Thoracic aorta (tissue), 2 donors: Measurements from ENCODE around the gene PRKCZ. TPM values are rescaled to one million over a fixed set of nuclear protein-coding genes. Genes with fewer than 3 reads are reported as not detected.

ENCODE experiments used
- ATAC-seq: fragments of 150-250 bp; one replicate; pipeline ENCODE4 v1.8.0; 2017; ENCODE audit warnings: low read depth; ENCODE audit not compliant: insufficient number of reproducible peaks, low FRiP score
- DNase-seq: peaks from one replicate; pipeline ENCODE4 v3.0.0-alpha.2; 2020; ENCODE audit warnings: low spot score
- H3K27ac ChIP-seq, 2 donors: fragments of 200-600 bp; sonication (generic); 1 replicate in 1 of 2; 2 replicates in 1 of 2; pipeline ENCODE4 v1.5.1; 2016; ENCODE audit warnings: mild to moderate bottlenecking in 2 of 2, moderate library complexity in 2 of 2
- H3K27me3 ChIP-seq: fragments of 200-600 bp; sonication (generic); replicated peaks from 2 replicates; pipeline ENCODE4 v1.6.0; 2016; ENCODE audit warnings: mild to moderate bottlenecking; ENCODE audit not compliant: insufficient read depth
- H3K36me3 ChIP-seq: fragments of 200-600 bp; sonication (generic); one replicate; pipeline ENCODE4 v1.5.1; 2016
- H3K4me1 ChIP-seq, 2 donors: fragments of 200-600 bp; sonication (generic); 1 replicate in 1 of 2; 2 replicates in 1 of 2; pipeline versions ENCODE4 v1.5.1 to v1.6.0; 2016; ENCODE audit warnings: low read depth in 2 of 2, mild to moderate bottlenecking in 1 of 2; ENCODE audit not compliant: control insufficient read depth in 1 of 2
- H3K4me3 ChIP-seq: fragments of 200-600 bp; sonication (generic); 2 replicates; pipeline ENCODE4 v1.5.1; 2016; ENCODE audit warnings: mild to moderate bottlenecking
- H3K9me3 ChIP-seq: fragments of 200-600 bp; sonication (generic); 2 replicates; pipeline ENCODE4 v1.5.1; 2016
- total RNA-seq, 2 donors: library from RNA; depleted of rRNA; stranded (reverse); fragments of >200 nt; gene quantifications; one replicate each; pipeline versions ENCODE4 v1.1.0 to v1.2.3, GENCODE V29; 2016
- TF ChIP-seq, protein P1 (sequence below): fragments of 200-600 bp; sonication (generic); IDR thresholded peaks from one replicate; pipeline ENCODE4 v1.5.1; 2019; ENCODE audit warnings: antibody characterized with exemption

The PRKCZ gene
- total RNA-seq, 2 donors from 2014 or later, result 0.68 TPM; not detected in 1

DNA sequence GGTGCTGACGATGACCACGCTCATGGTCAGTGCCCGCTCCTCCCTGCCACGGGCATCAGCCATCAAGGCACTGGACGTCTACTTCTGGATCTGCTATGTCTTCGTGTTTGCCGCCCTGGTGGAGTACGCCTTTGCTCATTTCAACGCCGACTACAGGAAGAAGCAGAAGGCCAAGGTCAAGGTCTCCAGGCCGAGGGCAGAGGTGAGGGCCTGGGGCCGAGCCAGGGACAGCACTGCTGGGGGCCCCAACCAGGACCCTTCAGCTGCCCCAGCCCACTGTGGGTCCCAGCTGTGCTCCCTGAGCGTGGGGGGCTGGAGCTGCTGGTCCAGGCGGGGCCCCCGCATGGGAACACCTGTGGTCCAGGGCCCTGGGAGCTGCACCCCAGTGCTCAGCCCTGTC, 20.6 kb upstream of the PRKCZ start:
- DNase-seq (no peak), ATAC-seq (no peak)
- Histone ChIP-seq H3K36me3 (no peaks in the 10 kb centered on the region), H3K27ac (no peak overlapping the region), H3K27me3 (no peaks in the 10 kb centered on the region), H3K9me3 (no peaks in the 10 kb centered on the region), H3K4me3 (no peak overlapping the region), H3K4me1 (no peaks in the 10 kb centered on the region)
- TF ChIP-seq, protein P1, sequence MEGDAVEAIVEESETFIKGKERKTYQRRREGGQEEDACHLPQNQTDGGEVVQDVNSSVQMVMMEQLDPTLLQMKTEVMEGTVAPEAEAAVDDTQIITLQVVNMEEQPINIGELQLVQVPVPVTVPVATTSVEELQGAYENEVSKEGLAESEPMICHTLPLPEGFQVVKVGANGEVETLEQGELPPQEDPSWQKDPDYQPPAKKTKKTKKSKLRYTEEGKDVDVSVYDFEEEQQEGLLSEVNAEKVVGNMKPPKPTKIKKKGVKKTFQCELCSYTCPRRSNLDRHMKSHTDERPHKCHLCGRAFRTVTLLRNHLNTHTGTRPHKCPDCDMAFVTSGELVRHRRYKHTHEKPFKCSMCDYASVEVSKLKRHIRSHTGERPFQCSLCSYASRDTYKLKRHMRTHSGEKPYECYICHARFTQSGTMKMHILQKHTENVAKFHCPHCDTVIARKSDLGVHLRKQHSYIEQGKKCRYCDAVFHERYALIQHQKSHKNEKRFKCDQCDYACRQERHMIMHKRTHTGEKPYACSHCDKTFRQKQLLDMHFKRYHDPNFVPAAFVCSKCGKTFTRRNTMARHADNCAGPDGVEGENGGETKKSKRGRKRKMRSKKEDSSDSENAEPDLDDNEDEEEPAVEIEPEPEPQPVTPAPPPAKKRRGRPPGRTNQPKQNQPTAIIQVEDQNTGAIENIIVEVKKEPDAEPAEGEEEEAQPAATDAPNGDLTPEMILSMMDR, result no peak

DNA sequence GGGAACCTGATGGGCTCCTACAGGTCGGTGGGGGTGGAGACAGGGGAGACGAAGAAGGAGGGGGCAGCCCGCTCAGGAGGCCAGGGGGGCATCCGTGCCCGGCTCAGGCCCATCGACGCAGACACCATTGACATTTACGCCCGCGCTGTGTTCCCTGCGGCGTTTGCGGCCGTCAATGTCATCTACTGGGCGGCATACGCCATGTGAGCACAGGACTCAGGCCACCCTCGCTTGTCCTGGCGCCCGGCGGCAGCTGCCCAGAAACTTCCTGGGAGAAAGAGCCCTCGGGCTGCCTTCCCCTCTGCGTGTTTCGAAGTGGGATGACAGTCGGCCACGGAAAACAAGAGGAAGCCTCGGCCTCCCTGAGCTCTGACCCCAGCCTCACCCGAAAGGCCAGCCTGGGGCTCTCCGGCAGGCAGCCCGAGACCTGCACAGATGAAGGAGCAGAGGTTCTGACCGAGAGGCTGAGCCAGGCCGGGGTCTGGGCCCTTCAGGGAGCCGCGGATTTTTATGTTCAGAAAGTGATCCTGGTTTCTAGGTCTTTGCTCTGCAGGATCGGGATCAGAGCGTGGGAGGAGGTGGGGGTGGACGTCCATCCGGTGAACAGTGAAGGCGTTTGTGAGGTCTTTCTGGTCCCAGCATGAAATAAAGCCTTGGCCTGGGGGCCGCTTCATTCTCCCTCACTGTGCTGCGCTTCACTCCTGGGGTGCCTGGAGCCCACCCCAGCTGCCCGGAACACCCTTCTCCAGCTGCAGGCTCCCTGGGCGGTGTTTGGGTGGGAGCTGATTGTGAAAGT, 19.9 kb upstream of the PRKCZ start:
- Histone ChIP-seq H3K36me3 (no peaks in the 10 kb centered on the region), H3K4me3 (no peak overlapping the region), H3K27ac (no peak overlapping the region), H3K27me3 (no peaks in the 10 kb centered on the region), H3K9me3 (no peaks in the 10 kb centered on the region), H3K4me1 (no peaks in the 10 kb centered on the region)
- ATAC-seq (no peak), DNase-seq (no peak)
- TF ChIP-seq, protein P1, result no peak

DNA sequence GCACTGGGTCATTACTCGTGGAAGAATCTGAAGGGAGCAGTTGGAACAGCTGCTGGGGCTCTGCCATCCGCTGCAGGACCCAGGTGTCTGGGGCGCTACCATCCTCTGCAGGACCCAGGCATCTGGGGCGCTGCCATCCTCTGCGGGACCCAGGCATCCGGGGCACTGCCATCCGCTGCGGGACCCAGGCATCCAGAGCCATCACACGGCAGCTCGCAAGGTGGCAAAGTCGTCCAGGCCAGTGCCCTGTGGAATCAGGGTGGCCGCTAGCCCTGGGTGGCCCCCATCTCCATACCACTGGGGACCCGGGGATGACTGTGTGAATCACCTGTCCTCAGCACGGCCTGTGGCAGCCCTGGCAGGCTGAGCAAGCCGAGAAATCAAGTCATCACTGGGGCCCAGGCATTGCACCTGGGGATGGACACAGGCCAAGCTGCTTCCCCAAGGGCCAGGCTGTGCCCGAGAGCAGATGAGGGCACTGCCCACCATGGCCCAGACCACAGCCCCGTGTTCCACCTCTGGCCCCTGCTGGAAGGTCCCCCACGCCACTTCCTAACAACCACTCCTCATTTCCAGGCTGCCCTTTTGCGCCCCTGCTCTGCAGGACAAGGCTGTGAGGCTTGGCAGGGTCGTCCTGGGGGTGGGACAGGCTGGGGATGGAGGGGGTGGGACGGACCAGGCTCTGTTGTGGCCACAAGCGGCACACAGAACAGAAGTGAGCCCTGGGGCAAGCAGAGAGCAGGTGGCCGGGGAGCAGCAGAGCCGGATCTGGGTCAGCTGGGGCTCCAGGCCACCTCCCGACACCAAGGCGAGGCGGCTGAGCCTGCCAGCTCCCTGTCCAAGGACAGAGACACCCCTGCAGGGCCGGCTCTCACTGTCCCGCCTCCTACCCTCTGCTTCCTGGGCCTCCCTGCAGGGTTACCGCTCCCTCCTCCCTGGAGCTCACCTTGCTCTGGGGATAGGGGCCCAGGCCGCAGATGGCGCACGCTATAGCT, 18.4 kb upstream of the PRKCZ start:
- DNase-seq, result no peak
- Histone ChIP-seq H3K4me3 (no peak overlapping the region), H3K27ac (no peak overlapping the region), H3K36me3 (no peaks in the 10 kb centered on the region), H3K9me3 (no peaks in the 10 kb centered on the region), H3K4me1 (no peaks in the 10 kb centered on the region), H3K27me3 (no peaks in the 10 kb centered on the region)
- TF ChIP-seq, protein P1, result no peak
- no peak for ATAC-seq

DNA sequence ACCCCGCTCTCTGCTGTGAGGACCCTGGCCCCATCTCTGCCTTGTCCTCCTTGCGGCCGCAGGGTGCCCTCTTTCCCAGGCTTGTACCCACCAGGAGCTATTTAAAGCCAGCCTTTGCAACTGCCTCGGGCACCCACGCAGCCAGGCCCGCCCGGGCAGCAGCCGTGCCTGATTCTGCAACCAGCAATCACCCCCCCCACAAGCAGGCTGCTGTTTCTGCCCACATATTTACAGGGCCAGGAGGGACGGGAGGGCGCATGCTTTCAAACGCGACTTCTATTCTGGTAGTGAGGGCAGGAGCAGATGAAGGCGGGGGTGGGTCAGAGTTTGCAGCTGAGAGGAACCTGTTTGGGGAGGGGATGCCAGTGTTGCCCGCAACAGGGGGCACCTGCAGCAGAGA, 17.5 kb upstream of the PRKCZ start:
- no peak for DNase-seq
- no peaks in the 10 kb centered on the region for H3K4me1 ChIP-seq
- H3K36me3 ChIP-seq, result no peaks in the 10 kb centered on the region
- TF ChIP-seq, protein P1, result no peak
- no peak overlapping the region for H3K27ac ChIP-seq
- no peaks in the 10 kb centered on the region for H3K9me3 ChIP-seq
- no peak for ATAC-seq
- H3K4me3 ChIP-seq, result no peak overlapping the region
- no peaks in the 10 kb centered on the region for H3K27me3 ChIP-seq

DNA sequence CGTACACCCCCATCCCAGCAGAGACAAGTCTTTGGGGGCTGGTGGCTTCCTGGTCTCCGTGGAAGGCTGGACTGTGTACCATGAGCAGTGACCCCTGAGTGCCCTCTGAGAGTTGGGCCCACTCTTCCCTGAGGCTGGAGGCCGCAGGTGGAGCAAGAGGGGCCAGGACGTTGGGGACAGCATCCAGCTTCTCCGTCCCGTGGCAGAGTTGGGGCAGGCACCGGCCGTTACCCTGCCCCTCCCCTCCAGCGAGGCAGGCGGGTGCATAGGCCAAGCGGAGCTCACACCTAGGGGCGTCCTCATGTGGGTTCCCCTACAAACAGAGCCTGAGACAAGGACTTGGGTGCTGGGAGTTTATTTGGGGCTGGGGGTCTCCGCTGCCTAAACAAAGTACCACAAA, 17.0 kb upstream of the PRKCZ start:
- Histone ChIP-seq H3K4me1 (no peaks in the 10 kb centered on the region), H3K27ac (no peak overlapping the region), H3K4me3 (no peak overlapping the region), H3K36me3 (no peaks in the 10 kb centered on the region), H3K9me3 (peaks cover under 1% of the 10 kb centered on the region), H3K27me3 (no peaks in the 10 kb centered on the region)
- TF ChIP-seq, protein P1, result no peak
- no peak for ATAC-seq
- no peak for DNase-seq
